HepG2 (cell line): Measurements from ENCODE around the gene HLA-DPB1. TPM values are rescaled to one million over a fixed set of nuclear protein-coding genes. Genes with fewer than 3 reads are reported as not detected.

Source experiments
- ATAC-seq: fragments of 200-7000 bp; cut with Tn5 transposase; 3 replicates; pipeline ENCODE4 v1.9.1; 2020; ENCODE audit warnings: mild to moderate bottlenecking, moderate library complexity
- BruUV-seq: library from RNA; stranded (reverse); fragments of 400-500 nt; replicated peaks from 2 replicates; lab custom pipeline; 2021; lab: Mats Ljungman, UMichigan
- CTCF ChIA-PET: fragments of 300-600 bp; formaldehyde crosslinking; extraction: SDS; loops from one replicate; lab custom pipeline; 2021; ENCODE audit warnings: low total read pairs, inconsistent platforms, low intra/inter-chr PET ratio; lab: Yijun Ruan, JAX
- POLR2A ChIA-PET: fragments of 350-600 bp; sonication (Branson Sonifier 250); formaldehyde crosslinking; loops from one replicate; lab custom pipeline; 2020; ENCODE audit warnings: antibody characterized with exemption, inconsistent platforms; lab: Yijun Ruan, JAX
- DNase-seq: peaks from one replicate; pipeline ENCODE4 v3.0.0-alpha.2; 2015; ENCODE audit warnings: low spot score
- FAIRE-seq: peaks from 3 replicates; lab custom pipeline; 2011; peaks lifted over from hg19 to GRCh38; lab: Jason Lieb, UNC
- H2AFZ ChIP-seq: one replicate; pipeline ENCODE4 v1.6.1; 2011; ENCODE audit warnings: low read length, inconsistent platforms
- H3K27ac ChIP-seq: fragments of 300-600 bp; 3 replicates; pipeline ENCODE4 v1.8.0; 2011; ENCODE audit warnings: mixed run types, mild to moderate bottlenecking, mixed read lengths, low read length, inconsistent platforms; ENCODE audit not compliant: insufficient read depth; ENCODE audit errors: extremely low read length
- H3K27me3 ChIP-seq, 2 experiments: fragments of 200-600 bp in 1 of 2; 2 replicates in 1 of 2; 3 replicates in 1 of 2; pipeline versions ENCODE4 v1.6.0 to v1.8.0; 2011; ENCODE audit warnings: low read length in 2 of 2, mild to moderate bottlenecking in 2 of 2, moderate library complexity in 2 of 2, inconsistent platforms in 1 of 2; ENCODE audit not compliant: insufficient read depth in 2 of 2, control insufficient read depth in 1 of 2
- H3K36me3 ChIP-seq, 2 experiments: fragments of 200-600 bp in 1 of 2; replicated peaks in 1 of 2; 2 replicates in 1 of 2; 3 replicates in 1 of 2; pipeline versions ENCODE4 v1.5.1 to v1.8.0; 2011; ENCODE audit warnings: low read length in 2 of 2, inconsistent platforms in 1 of 2; ENCODE audit not compliant: insufficient read depth in 2 of 2, control insufficient read depth in 1 of 2
- H3K4me1 ChIP-seq: 2 replicates; pipeline ENCODE4 v1.5.1; 2012; ENCODE audit warnings: low read length, inconsistent platforms; ENCODE audit not compliant: insufficient read depth
- H3K4me2 ChIP-seq: 2 replicates; pipeline ENCODE4 v1.6.0; 2011; ENCODE audit warnings: low read depth, low read length, inconsistent platforms
- H3K4me3 ChIP-seq, 3 experiments: fragments of 200-600 bp in 1 of 3; sonication (generic), shearing (Covaris generic) in 1 of 3; replicated peaks in 1 of 3; 2 replicates each; pipeline ENCODE4 v1.5.1; 2011 to 2016; ENCODE audit warnings: low read length in 3 of 3, inconsistent platforms in 2 of 3, low read depth in 2 of 3, mild to moderate bottlenecking in 2 of 3, control low read depth in 1 of 3, mixed read lengths in 1 of 3; ENCODE audit not compliant: insufficient read depth in 1 of 3
- H3K79me2 ChIP-seq: one replicate; pipeline ENCODE4 v1.6.1; 2011; ENCODE audit warnings: low read length, inconsistent platforms; ENCODE audit not compliant: insufficient read depth
- H3K9ac ChIP-seq: 2 replicates; pipeline ENCODE4 v1.6.0; 2011; ENCODE audit warnings: mild to moderate bottlenecking, low read depth, low read length, inconsistent platforms; ENCODE audit not compliant: insufficient read depth
- H3K9me3 ChIP-seq: 2 replicates; pipeline ENCODE4 v1.5.1; 2012; ENCODE audit warnings: mild to moderate bottlenecking, low read length
- H4K20me1 ChIP-seq: 2 replicates; pipeline ENCODE4 v1.6.0; 2011; ENCODE audit warnings: inconsistent platforms, mild to moderate bottlenecking, low read length, moderate library complexity; ENCODE audit not compliant: insufficient read depth
- AGO2 ChIP-seq: fragments of 200-400 bp; formaldehyde crosslinking; optimal IDR thresholded peaks from 2 replicates; pipeline ENCODE3; 2017; ENCODE audit warnings: mild to moderate bottlenecking, low read depth, low read length, moderate library complexity
- FOXP1 ChIP-seq, 2 experiments: fragments of 450-650 bp in 1 of 2; IDR thresholded peaks; 2 replicates each; pipeline ENCODE4 v1.6.1; 2017 to 2018; ENCODE audit warnings: antibody characterized with exemption in 1 of 2
- HNRNPH1 ChIP-seq: fragments of 200-400 bp; formaldehyde crosslinking; optimal IDR thresholded peaks from 2 replicates; pipeline ENCODE3; 2017; ENCODE audit warnings: mild to moderate bottlenecking, low read depth, low read length
- HOXA7 ChIP-seq: sonication (generic); formaldehyde crosslinking; IDR thresholded peaks from 2 replicates; pipeline ENCODE4 v1.8.1; 2022; ENCODE audit warnings: mild to moderate bottlenecking, missing genetic modification reagents, moderate library complexity
- JUND ChIP-seq: sonication (generic); formaldehyde crosslinking; IDR thresholded peaks from 2 replicates; pipeline ENCODE4 v1.8.0; 2022; ENCODE audit warnings: mild to moderate bottlenecking, missing genetic modification reagents
- KLF11 ChIP-seq: IDR thresholded peaks from 2 replicates; pipeline ENCODE4 v1.6.1; 2016; ENCODE audit warnings: missing compliant biosample characterization
- MBD4 ChIP-seq: IDR thresholded peaks from 2 replicates; pipeline ENCODE4 v1.6.1; 2012; ENCODE audit warnings: low read length, inconsistent platforms, borderline replicate concordance
- MIER3 ChIP-seq: IDR thresholded peaks from 2 replicates; pipeline ENCODE4 v1.6.1; 2016; ENCODE audit warnings: missing compliant biosample characterization, borderline replicate concordance
- MXD4 ChIP-seq: IDR thresholded peaks from 2 replicates; pipeline ENCODE4 v1.6.1; 2016; ENCODE audit warnings: mild to moderate bottlenecking, missing biosample characterization, missing genetic modification reagents
- NKX3-1 ChIP-seq: sonication (generic); formaldehyde crosslinking; IDR thresholded peaks from 2 replicates; pipeline ENCODE4 v1.5.0; 2020; ENCODE audit warnings: missing genetic modification reagents
- TMF1 ChIP-seq: sonication (generic); formaldehyde crosslinking; IDR thresholded peaks from 2 replicates; pipeline ENCODE4 v1.8.1; 2022; ENCODE audit warnings: low read depth, missing genetic modification reagents
- XBP1 ChIP-seq: sonication (generic); formaldehyde crosslinking; IDR thresholded peaks from 2 replicates; pipeline ENCODE4 v1.5.0; 2020; ENCODE audit warnings: missing genetic modification reagents
- YY1 ChIP-seq: IDR thresholded peaks from 2 replicates; pipeline ENCODE4 v1.6.1; 2011; ENCODE audit warnings: low read length, low read depth, moderate library complexity, mild to moderate bottlenecking; ENCODE audit not compliant: insufficient read depth, insufficient replicate concordance
- ZNF12 ChIP-seq: sonication (generic); formaldehyde crosslinking; IDR thresholded peaks from 2 replicates; pipeline ENCODE4 v1.5.0; 2020; ENCODE audit warnings: missing genetic modification reagents
- ZNF251 ChIP-seq: sonication (generic); formaldehyde crosslinking; IDR thresholded peaks from 2 replicates; pipeline ENCODE4 v1.9.0; 2021; ENCODE audit warnings: mild to moderate bottlenecking, missing genetic modification reagents
- ZNF260 ChIP-seq: sonication (generic); formaldehyde crosslinking; IDR thresholded peaks from 2 replicates; pipeline ENCODE4 v1.4.0; 2020; ENCODE audit warnings: missing genetic modification reagents, low read depth, mild to moderate bottlenecking, borderline replicate concordance
- ZNF782 ChIP-seq: sonication (generic); formaldehyde crosslinking; IDR thresholded peaks from 2 replicates; pipeline ENCODE4 v1.4.0; 2020; ENCODE audit warnings: missing genetic modification reagents, mild to moderate bottlenecking, borderline replicate concordance
- ZSCAN21 ChIP-seq: sonication (generic); formaldehyde crosslinking; IDR thresholded peaks from 2 replicates; pipeline ENCODE4 v1.8.0; 2022; ENCODE audit warnings: mild to moderate bottlenecking, missing genetic modification reagents, moderate library complexity, borderline replicate concordance
- ZSCAN30 ChIP-seq: sonication (generic); formaldehyde crosslinking; IDR thresholded peaks from 2 replicates; pipeline ENCODE4 v1.5.0; 2020; ENCODE audit warnings: mild to moderate bottlenecking, missing genetic modification reagents
- WGBS: methylation state at CpG from one replicate; pipeline ENCODE4 v1.1.6; 2017; ENCODE audit warnings: low lambda C conversion rate; 5-methylcytosine and 5-hydroxymethylcytosine counted together
- in situ Hi-C: cut with HindIII; loops from 2 replicates; pipeline ENCODE4 v1.10.0; 2017; ENCODE audit warnings: low pct_unique_long_range_greater_than_20kb; ENCODE audit not compliant: extremely low pct_ligation_motif_present
- intact Hi-C: fragments of 100-400 bp; cut with micrococcal nuclease; formaldehyde crosslinking; loops from one replicate; pipeline ENCODE4 v1.10.0; 2022; ENCODE audit not compliant: unreplicated experiment
- polyA plus RNA-seq, 8 experiments: library from polyadenylated mRNA; depleted of rRNA in 3 of 8; stranded (reverse) in 7 of 8; unstranded in 1 of 8; fragments of >200 nt; fragmentation: Illumina TruSeq in 4 of 8; extraction: Trizol in 4 of 8; gene quantifications; 2 replicates each; pipeline versions ENCODE4 v1.2.1 to v1.2.3, GENCODE V29; 2011 to 2016; ENCODE audit warnings: low read depth in 4 of 8, missing spikeins in 1 of 8, mixed read lengths in 1 of 8; ENCODE audit not compliant: insufficient read depth in 1 of 8
- total RNA-seq, 5 experiments: library from RNA; depleted of rRNA; stranded (reverse); fragments of >200 nt; fragmentation: Illumina TruSeq; extraction: Trizol; gene quantifications; 2 replicates each; pipeline ENCODE4 v1.2.3, GENCODE V29; 2016; ENCODE audit warnings: low read depth in 1 of 5
- TF ChIP-seq, protein P1 (sequence below): sonication (generic); formaldehyde crosslinking; IDR thresholded peaks from 2 replicates; pipeline ENCODE4 v1.4.0; 2020; ENCODE audit warnings: missing genetic modification reagents, borderline replicate concordance

Gene HLA-DPB1
- total and polyA plus RNA-seq, 2 of the 13 experiments (the other 11 are each of a cell fraction or from before 2014, with no cell fraction given): not detected

DNA sequence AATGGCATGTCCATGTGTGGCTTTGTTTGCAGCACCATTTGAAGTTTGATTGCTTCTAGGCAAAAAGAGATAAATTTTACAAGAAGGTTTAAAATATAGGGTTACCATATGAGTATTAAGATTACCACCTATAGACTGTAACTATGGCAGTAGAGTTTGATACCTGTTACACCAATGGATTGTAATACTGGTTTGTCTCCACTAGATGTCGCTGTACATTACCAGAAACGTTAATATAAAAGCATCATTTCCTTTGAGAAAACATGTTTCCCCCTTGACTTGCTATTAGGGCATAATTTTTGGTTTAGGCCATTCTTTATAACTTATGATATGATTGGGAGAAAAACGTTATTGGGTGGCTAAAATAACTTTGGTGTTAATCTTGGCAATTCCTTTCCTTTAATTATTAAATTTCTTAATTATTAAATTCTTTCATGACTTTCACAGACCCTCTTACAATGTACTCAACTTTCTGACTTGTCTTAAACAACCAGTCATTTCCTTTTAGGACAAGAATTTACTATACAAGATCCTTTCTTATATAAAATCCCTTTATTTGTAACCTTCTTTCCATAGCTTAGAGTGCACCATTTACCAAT is 42.8 kb downstream of the HLA-DPB1 start (continued):
- TF ChIP-seq YY1 (no peak), NKX3-1 (no peak), MXD4 (0 out of 2 replicates have a peak, but pooled peaks have one; percentile 20), MIER3 (CRISPR knock-in tag) (0 out of 2 replicates have a peak, but pooled peaks have one; percentile 23), KLF11 (0 out of 2 replicates have a peak, but pooled peaks have one; percentile 41), ZSCAN30 (CRISPR knock-in tag) (no peak), FOXP1 (IDR thresholded peaks at IDR 0.05) (no peak), FOXP1 (CRISPR knock-in tag; IDR thresholded peaks at IDR 0.05) (no peak), ZNF260 (CRISPR knock-in tag) (no peak), JUND (no peak), ZSCAN21 (CRISPR knock-in tag) (no peak)

DNA sequence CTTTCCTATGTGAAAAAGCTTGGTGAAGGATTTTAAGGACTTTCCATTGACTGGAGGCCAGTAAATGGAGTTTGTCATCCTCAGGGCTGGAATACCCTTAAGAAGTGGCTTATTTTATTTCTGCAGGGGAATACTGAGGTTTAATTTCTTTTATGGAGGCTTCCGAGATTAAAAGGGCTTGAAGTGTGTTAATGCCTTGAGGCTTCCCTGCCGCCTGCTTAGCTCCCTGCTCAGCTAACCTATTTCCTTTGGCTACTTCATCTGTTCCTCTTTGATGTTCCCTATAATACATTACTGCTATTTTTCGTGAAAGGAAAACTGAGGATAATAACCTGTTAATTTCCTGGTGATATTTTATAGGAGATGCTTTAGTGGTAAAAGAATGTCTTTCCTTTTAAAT is 44.2 kb downstream of the HLA-DPB1 start:
- intact Hi-C loops: no loop called here
- CTCF ChIA-PET: interaction anchor here (2.4 to 2.8 kb wide), 2 partner anchors 28 to 128 kb away, joined by 19 read pairs; no protein-coding TSS in a partner anchor
- 48% methylated on average over 3 of the region's 3 CpGs for WGBS

More for the DNA sequence above, 44.2 kb downstream of the HLA-DPB1 start:
- ATAC-seq: no peak
- FAIRE-seq: no peak
- Histone ChIP-seq H3K4me3 (no peak overlapping the region), H2AFZ (no peak overlapping the region), H3K79me2 (no peaks in the 10 kb centered on the region), H3K9ac (no peak overlapping the region), H3K36me3 (no peaks in the 10 kb centered on the region), H3K27me3 (peaks cover 2 to 24% of the 10 kb centered on the region in 2 experiments; a peak in 4 of 5 replicates), H4K20me1 (no peaks in the 10 kb centered on the region), H3K4me1 (peaks cover 38% of the 10 kb centered on the region), H3K27ac (no peak overlapping the region), H3K4me2 (no peak overlapping the region), H3K9me3 (peaks cover 12% of the 10 kb centered on the region)
- DNase-seq: no peak
- POLR2A ChIA-PET: interaction anchor here (3.1 kb wide), 1 partner anchor 129 kb away, joined by 11 read pairs; no protein-coding TSS in a partner anchor
- in situ Hi-C loops: no loop called here
- TF ChIP-seq HOXA7 (CRISPR knock-in tag) (no peak), ZNF782 (CRISPR knock-in tag) (no peak), TMF1 (no peak), ZNF251 (no peak), XBP1 (CRISPR knock-in tag) (no peak), HNRNPH1 (no peak), AGO2 (no peak), MBD4 (no peak), ZNF12 (CRISPR knock-in tag) (no peak)
- TF ChIP-seq, protein P1, sequence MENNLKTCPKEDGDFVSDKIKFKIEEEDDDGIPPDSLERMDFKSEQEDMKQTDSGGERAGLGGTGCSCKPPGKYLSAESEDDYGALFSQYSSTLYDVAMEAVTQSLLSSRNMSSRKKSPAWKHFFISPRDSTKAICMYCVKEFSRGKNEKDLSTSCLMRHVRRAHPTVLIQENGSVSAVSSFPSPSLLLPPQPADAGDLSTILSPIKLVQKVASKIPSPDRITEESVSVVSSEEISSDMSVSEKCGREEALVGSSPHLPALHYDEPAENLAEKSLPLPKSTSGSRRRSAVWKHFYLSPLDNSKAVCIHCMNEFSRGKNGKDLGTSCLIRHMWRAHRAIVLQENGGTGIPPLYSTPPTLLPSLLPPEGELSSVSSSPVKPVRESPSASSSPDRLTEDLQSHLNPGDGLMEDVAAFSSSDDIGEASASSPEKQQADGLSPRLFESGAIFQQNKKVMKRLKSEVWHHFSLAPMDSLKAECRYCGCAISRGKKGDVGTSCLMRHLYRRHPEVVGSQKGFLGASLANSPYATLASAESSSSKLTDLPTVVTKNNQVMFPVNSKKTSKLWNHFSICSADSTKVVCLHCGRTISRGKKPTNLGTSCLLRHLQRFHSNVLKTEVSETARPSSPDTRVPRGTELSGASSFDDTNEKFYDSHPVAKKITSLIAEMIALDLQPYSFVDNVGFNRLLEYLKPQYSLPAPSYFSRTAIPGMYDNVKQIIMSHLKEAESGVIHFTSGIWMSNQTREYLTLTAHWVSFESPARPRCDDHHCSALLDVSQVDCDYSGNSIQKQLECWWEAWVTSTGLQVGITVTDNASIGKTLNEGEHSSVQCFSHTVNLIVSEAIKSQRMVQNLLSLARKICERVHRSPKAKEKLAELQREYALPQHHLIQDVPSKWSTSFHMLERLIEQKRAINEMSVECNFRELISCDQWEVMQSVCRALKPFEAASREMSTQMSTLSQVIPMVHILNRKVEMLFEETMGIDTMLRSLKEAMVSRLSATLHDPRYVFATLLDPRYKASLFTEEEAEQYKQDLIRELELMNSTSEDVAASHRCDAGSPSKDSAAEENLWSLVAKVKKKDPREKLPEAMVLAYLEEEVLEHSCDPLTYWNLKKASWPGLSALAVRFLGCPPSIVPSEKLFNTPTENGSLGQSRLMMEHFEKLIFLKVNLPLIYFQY (CRISPR knock-in tag): no peak
- BruUV-seq: no TSS peak
